NCI-H146 (cell line): ENCODE data around the gene CD81.

Experiments used
- DNase-seq: peaks from one replicate; lab custom pipeline; 2025; lab: John Stamatoyannopoulos, UW

Gene CD81

DNA sequence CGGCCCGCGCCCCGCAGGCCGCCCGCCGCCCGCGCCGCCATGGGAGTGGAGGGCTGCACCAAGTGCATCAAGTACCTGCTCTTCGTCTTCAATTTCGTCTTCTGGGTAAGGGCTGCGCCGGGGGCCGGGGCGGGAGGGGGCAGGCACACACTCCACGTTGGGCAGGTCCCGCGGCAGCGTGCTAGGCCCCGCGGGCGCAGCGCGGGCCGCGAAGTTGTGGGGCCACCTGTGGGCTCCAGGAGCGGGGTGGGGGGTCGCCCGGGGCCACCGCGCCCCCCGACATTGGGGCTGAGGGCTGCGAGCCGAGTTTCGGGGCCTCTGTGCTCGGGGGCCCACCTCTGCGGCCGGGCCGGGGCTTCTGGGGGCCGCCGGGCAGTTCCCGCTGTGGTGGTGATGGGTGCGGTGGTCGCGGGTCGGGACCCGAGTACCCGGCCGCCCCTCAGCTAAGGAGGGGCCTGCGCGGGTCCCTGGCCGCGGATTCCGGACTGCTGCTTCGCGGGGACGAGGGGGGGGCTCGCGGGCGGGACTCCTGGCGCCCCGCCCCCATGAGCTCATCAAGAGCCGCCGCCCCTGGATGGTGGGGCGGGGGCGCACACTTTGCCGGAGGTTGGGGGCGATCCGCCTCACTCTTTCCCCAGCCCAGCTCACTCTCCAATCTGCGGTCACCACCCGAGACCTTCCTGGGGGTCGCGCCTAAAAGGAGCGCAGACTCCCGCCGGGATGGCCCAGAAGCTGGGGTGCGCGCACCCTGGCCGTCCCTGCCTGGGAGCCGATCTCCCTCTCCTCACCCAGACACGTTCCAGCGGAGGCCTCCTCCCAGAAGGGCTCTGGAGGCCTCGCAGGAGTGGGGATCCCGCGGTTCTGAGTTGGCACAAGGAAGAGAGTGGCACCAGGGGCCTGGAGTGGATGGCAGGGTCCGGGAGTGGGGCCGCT lies 667 bp downstream of the CD81 start:
- DNase-seq, result peak; percentile 57

GRCh38 chr11:2378527-2379210 lies 1.6 kb downstream of the CD81 start:
- DNase-seq, result no peak

- no peak for DNase-seq
These were observed 2.5 kb downstream of the CD81 start for GRCh38 chr11:2379466-2380174.

DNA sequence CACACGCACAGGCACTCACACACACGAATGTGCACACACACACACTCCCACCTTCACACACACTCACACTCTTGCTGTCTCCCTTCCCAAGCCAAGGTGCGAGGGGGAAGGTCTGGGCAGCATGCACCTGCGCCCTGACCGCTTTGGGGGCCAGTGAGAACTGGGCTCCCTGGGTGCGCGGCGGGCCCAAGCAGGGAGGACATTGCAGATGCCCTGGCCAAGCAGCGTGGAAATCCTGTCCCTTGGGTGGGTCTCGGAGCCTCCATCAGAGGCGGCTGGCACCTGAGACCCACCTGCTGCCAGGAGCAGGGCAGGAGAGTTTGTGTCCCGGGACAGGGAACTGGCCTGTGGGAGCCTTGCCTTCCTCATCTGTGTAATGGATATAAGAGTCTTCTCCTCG lies 3.3 kb downstream of the CD81 start:
- DNase-seq, result no peak

- no peak for DNase-seq
These were observed 3.8 kb downstream of the CD81 start for GRCh38 chr11:2380807-2381350.

DNA sequence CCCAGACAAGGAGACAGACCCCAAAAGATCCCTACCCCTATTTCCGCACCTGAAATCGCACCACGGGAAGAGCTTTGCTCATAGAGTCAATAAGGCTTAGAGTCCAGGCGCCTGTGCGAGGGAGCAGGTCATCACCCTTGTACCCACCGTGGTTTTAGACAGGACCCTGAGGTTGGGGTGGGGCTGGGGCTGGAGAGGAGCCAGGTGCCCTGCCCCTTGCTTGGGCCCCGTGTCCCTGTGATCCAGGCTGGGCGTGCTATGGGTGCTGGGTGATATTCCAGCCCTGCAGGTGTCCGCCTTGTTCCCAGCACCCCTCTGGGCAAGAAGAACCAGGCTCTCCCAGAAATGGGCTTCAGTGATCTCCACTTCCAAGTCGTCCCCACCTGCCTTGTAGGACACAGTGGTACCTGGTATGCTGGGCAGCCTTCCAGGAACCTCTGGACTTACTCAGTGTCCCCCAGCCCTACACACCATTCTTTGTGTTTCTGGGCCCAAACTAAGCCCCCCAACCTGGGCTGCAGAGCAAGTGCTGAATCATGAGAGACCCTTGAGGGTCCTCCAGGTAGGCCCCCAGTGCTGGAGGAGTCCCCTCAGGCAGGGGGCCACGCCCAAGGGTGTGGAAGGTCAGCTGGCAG lies 4.5 kb downstream of the CD81 start:
- no peak for DNase-seq

GRCh38 chr11:2382129-2382517 lies 5.0 kb downstream of the CD81 start:
- DNase-seq, result no peak

GRCh38 chr11:2382936-2383851 lies 6.1 kb downstream of the CD81 start:
- no peak for DNase-seq

GRCh38 chr11:2383852-2384804 lies 7.0 kb downstream of the CD81 start:
- DNase-seq, result no peak

GRCh38 chr11:2385156-2386151 lies 8.3 kb downstream of the CD81 start:
- no peak for DNase-seq

GRCh38 chr11:2386591-2386990 lies 9.5 kb downstream of the CD81 start:
- DNase-seq, result no peak

GRCh38 chr11:2387266-2387987 lies 10.3 kb downstream of the CD81 start:
- DNase-seq, result no peak

DNA sequence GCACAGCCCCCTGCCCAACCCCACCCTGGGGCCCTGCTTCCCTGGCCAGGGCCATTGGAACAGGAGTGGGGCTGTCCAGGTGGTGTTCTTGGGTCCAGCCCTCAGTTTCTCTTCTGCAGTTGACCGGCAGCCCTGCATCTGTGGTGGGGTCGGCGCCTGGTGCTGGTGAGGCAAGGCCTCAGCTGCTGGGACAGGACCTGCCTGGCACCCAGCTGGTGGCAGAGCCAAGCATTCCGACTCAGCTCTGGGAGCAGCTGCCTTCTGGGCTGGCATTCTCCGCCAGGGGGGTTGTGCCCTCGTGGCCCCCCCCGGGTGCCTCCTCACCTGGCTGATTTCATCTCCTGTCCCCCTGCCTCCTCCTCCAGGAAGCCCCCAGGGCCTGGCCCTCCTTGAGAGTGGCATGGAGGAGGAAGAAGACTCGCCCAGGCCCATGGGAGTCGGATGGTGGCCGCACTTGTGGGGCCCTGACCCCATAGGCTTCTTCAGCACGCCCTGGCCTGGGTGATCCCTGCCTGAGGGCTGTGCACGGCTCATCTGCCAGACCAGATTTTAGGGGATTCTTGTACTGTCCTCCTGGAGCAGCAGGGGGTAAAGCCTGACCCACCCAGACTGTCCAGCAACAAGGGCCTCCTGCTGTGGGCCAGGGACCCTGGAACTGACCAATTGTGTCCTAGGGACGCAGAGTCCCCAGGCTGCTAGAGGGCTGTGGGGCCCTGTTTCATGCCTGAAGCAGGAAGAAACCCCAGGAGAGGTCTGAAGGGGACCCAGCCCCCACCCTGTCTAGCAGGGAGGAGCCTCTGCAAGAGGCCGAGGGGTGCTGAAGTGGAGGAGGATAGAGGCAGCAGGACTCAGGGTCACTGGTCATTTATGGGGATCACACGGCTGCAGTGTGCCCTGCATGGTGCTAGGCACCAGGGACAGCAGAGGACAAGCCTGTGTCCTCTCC lies 11.6 kb downstream of the CD81 start:
- DNase-seq, result no peak

DNA sequence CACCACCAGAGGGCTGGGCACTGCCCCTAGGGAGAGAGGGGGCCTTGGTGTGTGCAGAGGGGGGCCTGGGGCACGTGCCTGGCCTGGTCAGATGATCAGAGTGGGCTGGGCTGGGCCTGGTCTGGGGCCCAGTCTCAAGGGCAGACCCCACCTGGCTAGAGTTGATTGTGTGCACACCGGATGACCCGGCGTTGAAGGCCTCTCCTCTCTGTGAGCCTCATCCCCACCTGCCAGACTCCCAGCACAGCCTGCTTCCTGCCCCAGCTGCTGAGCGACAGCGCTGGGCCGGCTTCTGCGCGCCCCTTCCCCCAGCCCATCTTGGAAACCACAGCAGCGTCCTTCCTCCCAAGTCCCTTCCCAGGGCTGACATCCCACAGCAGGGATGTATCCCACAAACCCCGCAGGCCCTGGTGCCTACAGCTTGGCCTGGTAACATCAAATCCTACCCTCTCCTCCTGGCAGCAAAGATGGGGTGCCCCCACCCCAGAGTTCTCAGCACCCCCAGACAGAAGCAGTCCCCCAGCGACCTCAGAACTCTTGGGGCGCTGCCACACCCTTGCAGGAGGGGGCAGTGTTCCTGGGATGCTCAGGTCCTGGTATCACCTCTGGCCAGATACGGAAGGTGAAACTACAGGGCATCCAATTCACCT lies 12.4 kb downstream of the CD81 start:
- DNase-seq, result no peak

DNA sequence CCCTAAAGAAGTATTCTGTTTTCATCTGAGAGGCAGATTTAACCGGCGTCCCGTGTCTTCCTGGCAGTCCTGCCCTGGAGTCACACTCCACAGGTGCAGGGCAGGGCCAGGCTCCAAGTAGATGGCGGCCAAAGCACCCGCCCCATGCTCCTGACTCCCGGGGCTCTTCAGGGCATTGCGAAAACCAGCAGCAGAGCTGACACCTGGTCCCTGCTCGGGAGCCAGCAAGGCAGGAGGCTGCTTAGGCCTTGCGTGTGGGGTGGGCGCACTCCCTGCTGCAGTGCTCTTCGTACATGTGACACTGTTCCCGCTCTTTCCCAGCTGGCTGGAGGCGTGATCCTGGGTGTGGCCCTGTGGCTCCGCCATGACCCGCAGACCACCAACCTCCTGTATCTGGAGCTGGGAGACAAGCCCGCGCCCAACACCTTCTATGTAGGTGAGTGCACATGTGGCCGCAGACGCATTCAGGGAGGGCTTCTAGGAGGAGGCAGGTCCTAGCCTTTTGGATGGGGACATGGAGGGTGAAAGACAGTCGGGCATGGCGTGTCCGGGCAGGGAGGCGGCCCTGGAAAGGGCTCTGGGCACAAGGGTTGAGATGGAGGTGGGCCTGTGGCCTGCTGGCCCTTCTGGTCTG lies 13.1 kb downstream of the CD81 start:
- DNase-seq, result no peak

DNA sequence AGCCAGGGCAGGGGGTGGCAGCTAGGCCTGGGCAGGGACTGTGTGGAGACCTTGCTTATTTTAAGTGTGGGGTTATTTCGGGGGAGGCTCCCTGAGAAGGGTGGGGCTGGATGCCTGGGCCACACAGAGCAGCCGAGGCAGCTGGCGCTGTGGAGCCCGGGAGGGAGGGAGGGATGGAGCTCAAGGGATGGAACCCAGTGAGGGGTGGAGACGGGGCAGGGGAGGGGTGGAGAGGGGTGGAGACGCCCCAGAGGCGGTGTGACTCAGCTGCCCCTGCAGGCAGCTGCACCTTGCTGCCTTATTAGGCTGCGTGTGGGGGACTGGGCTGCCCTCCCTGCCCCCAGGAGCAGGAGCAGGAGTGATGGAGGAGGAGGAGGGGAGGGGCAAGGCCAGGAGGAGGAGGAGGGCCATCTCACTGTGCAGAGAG lies 13.6 kb downstream of the CD81 start:
- DNase-seq, result no peak
